Measurements from ENCODE around the gene FOXN3.

DNA sequence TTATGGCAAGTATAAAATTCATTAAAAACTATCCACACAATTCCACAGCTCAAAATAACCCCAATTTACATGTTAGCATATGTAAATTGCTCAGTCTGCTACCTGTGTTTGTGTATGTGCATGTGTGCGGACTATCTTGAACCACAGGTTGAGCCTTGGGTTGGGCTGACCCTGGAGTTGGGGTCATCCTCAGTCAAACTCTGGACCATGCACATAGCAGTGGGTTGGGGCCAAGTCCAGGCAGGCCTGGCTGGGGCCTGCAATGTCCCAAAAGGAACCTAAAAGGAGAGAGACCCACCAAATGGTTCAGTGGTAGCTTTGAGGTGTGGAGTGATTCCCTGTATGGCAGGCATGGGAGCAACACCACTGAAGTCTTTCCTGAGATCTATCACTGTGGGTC lies 156.1 kb downstream of the FOXN3 start:
- no peak for TF ChIP-seq FOXM1 (IDR thresholded peaks at IDR 0.05; ENCODE audit: low read depth, low read length)
- no peak for TF ChIP-seq SIN3A (IDR thresholded peaks at IDR 0.05; ENCODE audit: low read depth, low read length)
- TF ChIP-seq NFYA (IDR thresholded peaks at IDR 0.05; ENCODE audit: borderline replicate concordance, low read depth, low read length): no peak
- TF ChIP-seq IKZF1 (conservative IDR thresholded peaks at IDR 0.05): no peak
- TF ChIP-seq REST (IDR thresholded peaks at IDR 0.05; ENCODE audit: low read depth, low read length): no peak
- TF ChIP-seq NFYB (IDR thresholded peaks at IDR 0.05; ENCODE audit: insufficient read depth, low read depth, low read length): no peak
- TF ChIP-seq YY1 (IDR thresholded peaks at IDR 0.05; ENCODE audit: low read depth, low read length): no peak
- TF ChIP-seq EZH2 (IDR thresholded peaks at IDR 0.05; ENCODE audit: borderline replicate concordance, control insufficient read depth, low read depth, low read length): no peak
- TF ChIP-seq, protein P1, sequence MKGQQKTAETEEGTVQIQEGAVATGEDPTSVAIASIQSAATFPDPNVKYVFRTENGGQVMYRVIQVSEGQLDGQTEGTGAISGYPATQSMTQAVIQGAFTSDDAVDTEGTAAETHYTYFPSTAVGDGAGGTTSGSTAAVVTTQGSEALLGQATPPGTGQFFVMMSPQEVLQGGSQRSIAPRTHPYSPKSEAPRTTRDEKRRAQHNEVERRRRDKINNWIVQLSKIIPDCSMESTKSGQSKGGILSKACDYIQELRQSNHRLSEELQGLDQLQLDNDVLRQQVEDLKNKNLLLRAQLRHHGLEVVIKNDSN (IDR thresholded peaks at IDR 0.05; ENCODE audit: borderline replicate concordance, extremely low read length, insufficient read depth, low read depth, low read length): no peak
- TF ChIP-seq, protein P2, sequence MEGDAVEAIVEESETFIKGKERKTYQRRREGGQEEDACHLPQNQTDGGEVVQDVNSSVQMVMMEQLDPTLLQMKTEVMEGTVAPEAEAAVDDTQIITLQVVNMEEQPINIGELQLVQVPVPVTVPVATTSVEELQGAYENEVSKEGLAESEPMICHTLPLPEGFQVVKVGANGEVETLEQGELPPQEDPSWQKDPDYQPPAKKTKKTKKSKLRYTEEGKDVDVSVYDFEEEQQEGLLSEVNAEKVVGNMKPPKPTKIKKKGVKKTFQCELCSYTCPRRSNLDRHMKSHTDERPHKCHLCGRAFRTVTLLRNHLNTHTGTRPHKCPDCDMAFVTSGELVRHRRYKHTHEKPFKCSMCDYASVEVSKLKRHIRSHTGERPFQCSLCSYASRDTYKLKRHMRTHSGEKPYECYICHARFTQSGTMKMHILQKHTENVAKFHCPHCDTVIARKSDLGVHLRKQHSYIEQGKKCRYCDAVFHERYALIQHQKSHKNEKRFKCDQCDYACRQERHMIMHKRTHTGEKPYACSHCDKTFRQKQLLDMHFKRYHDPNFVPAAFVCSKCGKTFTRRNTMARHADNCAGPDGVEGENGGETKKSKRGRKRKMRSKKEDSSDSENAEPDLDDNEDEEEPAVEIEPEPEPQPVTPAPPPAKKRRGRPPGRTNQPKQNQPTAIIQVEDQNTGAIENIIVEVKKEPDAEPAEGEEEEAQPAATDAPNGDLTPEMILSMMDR (IDR thresholded peaks at IDR 0.05 in 2 of 3, conservative IDR thresholded peaks at IDR 0.05 in 1 of 3; ENCODE audit: control insufficient read depth in 2 of 3, extremely low read depth in 1 of 3, insufficient read depth in 1 of 3, low read depth in 3 of 3, low read length in 3 of 3): no peak
